HG03460 (cell line): ENCODE measurements around the gene NFILZ.

Experiments used
- ATAC-seq: cut with Tn5 transposase; IDR thresholded peaks from one replicate; pipeline ENCODE4 v1.9.1; 2021; ENCODE audit not compliant: unreplicated experiment

NFILZ gene

GRCh38 chr19:8629996-8630683 lies at the start of gene NFILZ:
NFILZ (plus strand) TSS chr19:8630633; CDS start chr19:8676766, 46,133 bp downstream.
- ATAC-seq: no peak

GRCh38 chr19:8580710-8581281 lies 49.6 kb upstream of the NFILZ start:
- ATAC-seq: no peak

DNA sequence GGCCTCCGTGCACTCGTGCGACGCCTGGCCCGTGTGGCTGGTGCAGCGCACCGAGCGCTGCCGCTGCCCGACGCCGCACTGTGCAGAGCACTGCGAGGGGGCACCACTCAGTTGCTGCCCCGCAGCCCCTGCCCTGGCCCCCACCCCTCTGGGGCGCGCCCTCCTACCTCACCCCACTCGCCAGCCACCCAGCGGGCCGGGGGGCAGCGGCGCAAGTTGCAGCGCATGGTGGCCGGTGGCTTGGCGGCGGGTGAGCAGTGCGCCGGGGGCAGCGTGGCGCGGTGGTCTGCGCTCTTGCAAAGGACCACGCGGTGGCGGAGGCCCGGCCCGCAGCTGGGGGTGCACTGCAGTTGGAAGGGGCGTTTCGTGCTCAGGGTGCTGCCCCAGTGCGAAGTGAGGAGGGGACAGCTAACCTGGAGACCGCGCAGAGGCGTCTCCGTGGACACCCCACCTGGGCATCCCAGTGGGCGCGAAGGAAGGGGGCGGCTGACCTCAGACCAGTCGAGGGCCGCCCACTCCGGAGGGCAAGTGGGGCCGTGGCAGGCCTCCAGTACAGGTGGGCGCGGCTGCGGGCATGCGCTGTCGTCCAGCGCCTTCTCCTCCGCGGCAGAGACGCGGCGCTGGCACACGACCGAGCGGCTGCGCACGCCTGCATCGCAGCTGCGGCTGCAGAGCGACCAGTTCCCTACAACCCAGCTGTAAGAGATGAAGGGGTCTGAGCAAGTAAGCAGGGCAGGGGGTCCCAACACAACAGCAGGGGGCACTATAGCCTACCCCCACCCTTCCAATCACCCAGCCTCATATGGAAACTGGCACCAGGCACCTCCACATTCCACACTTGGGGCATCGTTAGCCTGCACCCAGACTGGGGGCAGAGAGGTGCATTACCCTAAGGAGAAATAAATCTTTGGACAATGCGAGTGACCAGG lies 45.2 kb upstream of the NFILZ start:
- no peak for ATAC-seq

DNA sequence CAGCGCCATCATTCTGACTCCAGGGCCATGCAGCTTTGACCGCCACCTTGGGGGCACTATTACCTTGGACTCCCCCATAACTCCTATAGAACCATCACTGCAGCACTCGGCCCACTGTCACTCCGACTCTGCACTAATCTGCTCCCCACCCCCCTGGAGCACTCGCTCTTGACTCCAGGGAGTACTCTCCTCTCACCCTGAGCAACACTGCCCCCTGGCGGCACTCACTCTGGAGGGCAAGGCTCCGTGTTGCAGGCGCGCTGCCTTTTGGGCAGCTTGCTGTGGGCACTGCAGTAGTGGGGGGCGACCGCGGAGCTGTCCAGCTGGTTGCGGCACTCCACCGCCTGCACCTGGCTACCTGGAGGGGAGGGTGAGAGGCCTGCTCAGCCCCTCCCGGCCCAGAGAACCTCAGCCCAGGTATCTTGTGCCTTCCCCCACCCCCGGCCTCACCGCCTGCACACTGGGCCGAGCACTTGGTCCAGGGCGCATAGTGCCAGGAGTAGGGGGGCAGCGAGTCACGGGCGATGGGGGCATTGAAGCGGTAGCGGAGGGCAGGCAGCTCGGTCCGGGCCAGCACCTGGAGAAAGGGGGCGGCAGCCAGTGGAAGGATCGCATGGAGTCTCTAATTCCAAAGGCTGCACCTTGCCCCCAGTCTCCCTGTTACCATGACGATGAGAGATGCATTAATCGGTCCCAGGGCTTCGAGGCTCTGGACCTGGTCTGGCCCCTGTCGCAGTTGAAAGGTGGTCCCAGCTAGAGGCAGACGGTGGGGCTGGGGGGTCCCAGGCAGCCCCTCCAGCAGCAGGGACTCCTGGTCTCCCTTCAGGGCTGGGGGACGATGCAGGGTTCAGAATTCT lies 44.3 kb upstream of the NFILZ start:
- no peak for ATAC-seq

- ATAC-seq: no peak
Observed at GRCh38 chr19:8589177-8589714, 41.2 kb upstream of the NFILZ start.

DNA sequence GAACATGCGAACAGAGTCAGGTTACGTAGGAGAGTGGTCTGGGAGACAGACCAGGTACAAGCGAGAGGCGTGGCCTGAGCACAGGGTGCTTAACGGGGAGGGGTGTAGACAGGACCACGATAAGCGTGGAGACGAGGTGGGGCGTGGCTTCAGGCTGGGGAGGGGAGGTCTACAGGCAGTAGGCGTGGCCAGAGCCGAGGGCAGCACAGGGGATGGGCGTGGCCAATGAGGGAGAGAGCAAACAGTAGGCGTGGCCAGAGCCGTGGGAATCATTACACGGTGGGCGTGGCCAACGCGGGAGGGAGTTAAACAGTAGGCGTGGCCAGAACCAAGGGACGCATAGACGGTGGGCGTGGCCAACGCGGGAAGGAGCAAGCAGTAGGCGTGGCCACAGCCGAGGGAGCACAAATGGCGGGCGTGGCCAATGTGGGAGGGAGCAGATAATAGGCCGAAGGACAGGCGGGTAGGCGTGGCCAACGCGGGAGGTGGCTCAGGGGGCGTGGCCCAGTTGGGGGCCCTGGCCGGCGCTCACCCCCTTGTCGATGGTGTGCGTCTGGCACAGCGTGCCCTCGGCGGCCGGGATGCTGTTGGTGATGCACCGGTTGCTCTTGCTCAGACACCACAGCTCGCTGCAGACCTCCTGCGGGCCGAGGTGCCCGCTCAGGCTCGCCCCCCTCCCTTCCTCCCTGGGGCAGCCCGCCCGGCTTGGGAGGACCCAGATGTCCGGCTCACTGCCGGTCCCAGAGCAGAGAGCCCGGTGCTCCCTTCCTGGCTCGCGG lies 38.0 kb upstream of the NFILZ start:
- no peak for ATAC-seq

GRCh38 chr19:8593931-8594330 lies 36.5 kb upstream of the NFILZ start:
- no peak for ATAC-seq

DNA sequence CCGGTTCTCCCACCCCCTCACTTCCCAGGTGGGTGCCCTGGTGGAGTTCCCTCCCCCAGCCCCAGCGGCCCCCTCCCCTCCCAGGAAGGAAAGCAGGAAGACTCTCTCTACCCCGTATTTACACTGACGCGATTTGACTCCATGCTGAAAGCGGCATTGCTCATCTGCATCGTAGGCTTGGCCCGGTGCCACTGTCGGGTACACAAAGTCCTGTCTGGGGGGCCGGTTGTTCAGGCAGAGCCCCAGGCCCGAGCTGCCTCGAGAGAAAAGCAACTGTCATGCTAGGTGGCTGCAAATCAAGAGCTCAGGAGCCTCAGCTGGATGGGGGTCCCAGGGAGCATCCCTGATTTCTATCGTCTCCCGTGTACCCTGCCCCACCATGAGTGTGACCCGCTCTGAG lies 34.8 kb upstream of the NFILZ start:
- no peak for ATAC-seq

- no peak for ATAC-seq
Observed at GRCh38 chr19:8596168-8596567, 34.3 kb upstream of the NFILZ start.

GRCh38 chr19:8600064-8600463 lies 30.4 kb upstream of the NFILZ start:
- ATAC-seq: no peak

DNA sequence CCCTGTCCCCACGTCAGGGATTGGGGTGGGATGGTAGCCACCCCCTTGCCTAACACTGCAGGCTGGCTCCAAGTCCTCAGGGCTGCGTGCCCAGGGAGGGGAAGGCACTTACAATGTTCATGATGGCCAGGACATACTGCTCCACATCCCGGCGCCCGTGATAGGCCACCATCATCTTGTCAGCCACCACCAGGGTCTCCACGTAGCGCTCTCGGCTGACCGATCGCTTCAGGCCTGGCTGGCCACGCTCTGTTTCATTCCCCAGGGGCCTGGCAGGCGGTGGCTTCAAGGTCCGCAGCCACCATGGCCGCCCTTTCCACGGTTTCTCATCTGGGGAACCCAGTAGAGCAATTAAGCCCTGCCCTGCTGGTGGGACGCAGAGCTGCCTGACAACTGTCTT lies 29.6 kb upstream of the NFILZ start:
- no peak for ATAC-seq

DNA sequence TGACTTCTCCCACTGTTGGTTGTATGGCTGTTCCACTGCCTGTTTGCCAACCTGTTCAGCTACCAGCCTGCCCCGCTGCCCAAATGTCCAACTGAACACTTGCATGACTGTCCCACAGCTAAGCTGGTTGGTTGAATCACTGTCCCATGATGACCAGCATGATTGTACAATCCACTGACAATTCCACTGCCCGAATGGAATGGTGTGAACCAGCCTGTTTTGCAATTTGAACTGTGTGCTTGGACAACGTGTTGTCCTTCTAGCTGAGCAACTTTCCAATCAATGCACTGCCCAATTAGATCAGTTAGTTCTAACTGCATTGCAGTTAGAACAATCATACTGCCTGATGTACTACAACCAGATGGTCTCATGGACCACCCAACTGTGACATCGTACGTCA lies 28.6 kb upstream of the NFILZ start:
- ATAC-seq: no peak

- ATAC-seq: no peak
Observed at GRCh38 chr19:8605514-8605913, 24.9 kb upstream of the NFILZ start.

GRCh38 chr19:8607386-8607785 lies 23.0 kb upstream of the NFILZ start:
- no peak for ATAC-seq

- no peak for ATAC-seq
Observed at GRCh38 chr19:8608941-8609278, 21.5 kb upstream of the NFILZ start.

DNA sequence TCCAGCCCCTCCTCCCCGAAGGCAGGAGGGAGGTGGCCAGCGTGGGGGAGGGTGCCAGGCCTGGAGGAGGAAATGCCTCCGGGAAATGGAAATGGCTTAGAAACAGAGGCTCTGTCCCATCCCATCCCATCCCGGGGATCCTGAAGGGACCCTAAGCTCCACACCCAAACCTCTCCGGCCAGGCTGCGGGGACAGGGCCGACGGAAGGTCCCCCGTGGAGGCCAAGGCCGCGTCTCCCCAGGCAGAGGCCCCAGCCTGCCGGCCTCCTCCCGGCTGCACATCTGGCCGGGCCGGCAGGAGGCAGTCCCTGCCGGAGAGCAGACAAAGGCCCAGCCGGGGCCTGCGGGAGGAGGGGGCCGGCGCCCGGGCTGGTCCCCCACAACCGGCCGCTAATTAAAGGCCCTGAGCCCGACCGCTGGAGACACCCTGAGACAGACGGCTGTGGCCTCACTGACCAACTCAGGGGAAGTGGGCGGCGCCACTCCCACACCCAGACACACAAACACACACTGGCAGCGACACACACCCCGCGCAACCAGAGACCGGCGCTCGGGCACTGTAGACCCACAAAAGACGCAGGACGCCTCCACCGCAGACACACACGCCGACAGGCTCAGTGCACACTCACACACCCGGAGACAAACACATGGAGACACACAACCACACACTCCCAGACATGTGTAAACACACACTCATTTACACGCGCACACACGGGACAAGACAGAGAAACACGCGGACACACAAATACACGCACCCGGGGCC lies 21.0 kb upstream of the NFILZ start:
- no peak for ATAC-seq

DNA sequence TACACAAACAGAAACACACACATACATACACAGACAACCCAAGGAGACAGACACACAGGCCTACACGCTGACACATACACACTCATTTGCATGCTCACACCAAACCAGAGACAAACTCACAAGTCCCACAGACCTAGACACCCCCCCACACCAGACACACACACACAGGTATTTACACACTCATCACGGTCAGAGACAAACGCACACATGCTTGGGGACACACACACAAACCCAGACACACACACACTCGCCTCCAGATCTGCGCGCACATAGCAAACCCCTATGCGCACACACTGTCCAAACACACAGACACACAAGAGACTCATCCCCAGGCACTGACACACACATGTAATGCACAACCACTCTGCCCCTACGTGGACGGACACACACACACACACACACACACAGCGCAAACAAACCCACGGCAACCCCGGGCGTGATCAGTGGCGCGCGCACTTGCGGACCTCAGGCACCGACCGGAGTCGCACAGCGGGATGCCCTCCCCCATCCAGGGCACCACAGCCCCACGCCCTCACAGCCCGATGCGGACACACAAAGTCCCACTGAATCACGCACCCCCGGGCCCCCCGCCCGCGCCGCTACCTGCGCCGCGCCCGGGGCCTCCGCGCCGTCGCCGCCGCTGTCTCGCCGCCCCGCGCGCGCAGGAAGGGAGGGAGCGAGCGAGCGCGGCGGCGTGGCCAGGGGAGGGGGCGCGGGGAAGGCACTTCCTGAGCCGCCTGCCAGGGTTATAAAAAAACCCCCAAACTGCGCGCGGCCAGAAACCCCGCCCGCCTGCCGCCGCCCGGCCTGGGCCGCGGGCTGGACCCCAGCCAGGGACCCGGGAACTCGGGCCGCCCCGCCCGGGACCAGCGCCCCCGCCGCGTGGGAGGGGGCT lies 20.1 kb upstream of the NFILZ start, which contains the start of gene ADAMTS10:
TSS of gene ADAMTS10 (minus strand) at position 675 of the 895 bp plus-strand sequence. CDS start 5,005 bp downstream, outside the sequence.
- ATAC-seq: no peak

- ATAC-seq: no peak
Observed at GRCh38 chr19:8610936-8611300, 19.5 kb upstream of the NFILZ start.
